WERI-Rb-1 (cell line): ENCODE data around the gene ITSN1.
A peak's percentile ranks its signal among the peaks of the same experiment; 100 is the strongest.

Source experiments
- DNase-seq: peaks from one replicate; pipeline ENCODE4 v3.0.0-alpha.2; 2020
- H3K27ac ChIP-seq: fragments of 250-450 bp; sonication (Bioruptor Pico); 2 replicates; pipeline ENCODE4 v1.5.1; 2020; ENCODE audit warnings: mild to moderate bottlenecking, moderate library complexity
- H3K27me3 ChIP-seq: fragments of 250-450 bp; sonication (Bioruptor Pico); 2 replicates; pipeline ENCODE4 v1.5.1; 2021; ENCODE audit warnings: mild to moderate bottlenecking, low read depth, moderate library complexity; ENCODE audit not compliant: insufficient read depth, severe bottlenecking
- H3K36me3 ChIP-seq: fragments of 250-450 bp; sonication (Bioruptor Pico); 2 replicates; pipeline ENCODE4 v1.5.1; 2020; ENCODE audit warnings: mild to moderate bottlenecking, moderate library complexity
- H3K4me3 ChIP-seq: 2 replicates; pipeline ENCODE4 v1.5.1; 2011; ENCODE audit warnings: low read depth, mild to moderate bottlenecking, control low read depth, low read length
- H3K9me3 ChIP-seq: fragments of 250-450 bp; sonication (Bioruptor Pico); 2 replicates; pipeline ENCODE4 v1.5.1; 2021; ENCODE audit warnings: mild to moderate bottlenecking, moderate library complexity; ENCODE audit not compliant: severe bottlenecking
- TF ChIP-seq, protein P1 (sequence below): IDR thresholded peaks from 2 replicates; pipeline ENCODE4 v1.5.1; 2011; ENCODE audit warnings: low read depth, mild to moderate bottlenecking, control low read depth, inconsistent platforms, low read length

ITSN1 gene

DNA sequence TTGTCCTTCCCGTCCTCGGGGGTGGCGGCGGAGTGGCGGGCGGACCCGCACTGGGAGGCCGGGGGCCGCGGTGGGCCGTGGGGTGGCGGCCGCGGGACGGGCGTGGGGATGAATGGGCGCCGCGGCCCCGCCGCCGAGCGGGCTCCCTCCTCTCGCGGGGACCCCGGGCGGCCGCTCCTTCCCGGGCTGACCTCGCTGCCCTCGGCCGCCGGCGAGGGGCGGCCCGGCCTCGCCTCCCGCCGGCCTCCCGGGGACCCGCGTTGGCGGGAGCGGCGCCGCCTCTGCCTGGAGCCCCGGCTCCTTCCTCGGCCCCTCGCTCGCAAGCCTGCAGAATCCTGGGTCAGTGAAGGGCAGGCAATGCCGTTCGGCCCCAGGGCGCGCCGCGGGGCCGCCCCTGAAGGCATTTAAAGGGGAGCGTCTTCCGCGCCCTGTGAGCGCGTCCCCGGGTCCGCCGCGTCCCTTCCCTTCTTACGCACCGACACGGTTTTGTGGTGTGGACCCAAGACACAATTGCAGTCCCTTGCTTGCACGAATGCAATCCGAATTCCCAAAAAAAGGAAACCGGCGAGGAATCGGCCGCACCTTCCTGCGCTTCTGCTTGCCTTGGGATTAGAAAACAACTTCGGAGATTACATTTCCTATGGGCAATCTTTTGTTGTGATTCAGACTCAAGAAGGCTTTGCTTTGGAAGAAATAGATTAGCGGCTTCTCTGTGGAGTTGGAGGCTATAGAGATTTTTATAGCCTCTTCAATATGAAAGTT lies 776 bp downstream of the ITSN1 start:
- H3K36me3 ChIP-seq: peaks cover 7% of the 10 kb centered on the region
- no peaks in the 10 kb centered on the region for H3K9me3 ChIP-seq
- no peaks in the 10 kb centered on the region for H3K27me3 ChIP-seq
- peak overlapping the region; percentile 83 for H3K27ac ChIP-seq
- H3K4me3 ChIP-seq: peak overlapping the region; percentile 96
- DNase-seq: peak; percentile 37
- TF ChIP-seq, protein P1, sequence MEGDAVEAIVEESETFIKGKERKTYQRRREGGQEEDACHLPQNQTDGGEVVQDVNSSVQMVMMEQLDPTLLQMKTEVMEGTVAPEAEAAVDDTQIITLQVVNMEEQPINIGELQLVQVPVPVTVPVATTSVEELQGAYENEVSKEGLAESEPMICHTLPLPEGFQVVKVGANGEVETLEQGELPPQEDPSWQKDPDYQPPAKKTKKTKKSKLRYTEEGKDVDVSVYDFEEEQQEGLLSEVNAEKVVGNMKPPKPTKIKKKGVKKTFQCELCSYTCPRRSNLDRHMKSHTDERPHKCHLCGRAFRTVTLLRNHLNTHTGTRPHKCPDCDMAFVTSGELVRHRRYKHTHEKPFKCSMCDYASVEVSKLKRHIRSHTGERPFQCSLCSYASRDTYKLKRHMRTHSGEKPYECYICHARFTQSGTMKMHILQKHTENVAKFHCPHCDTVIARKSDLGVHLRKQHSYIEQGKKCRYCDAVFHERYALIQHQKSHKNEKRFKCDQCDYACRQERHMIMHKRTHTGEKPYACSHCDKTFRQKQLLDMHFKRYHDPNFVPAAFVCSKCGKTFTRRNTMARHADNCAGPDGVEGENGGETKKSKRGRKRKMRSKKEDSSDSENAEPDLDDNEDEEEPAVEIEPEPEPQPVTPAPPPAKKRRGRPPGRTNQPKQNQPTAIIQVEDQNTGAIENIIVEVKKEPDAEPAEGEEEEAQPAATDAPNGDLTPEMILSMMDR: no peak

DNA sequence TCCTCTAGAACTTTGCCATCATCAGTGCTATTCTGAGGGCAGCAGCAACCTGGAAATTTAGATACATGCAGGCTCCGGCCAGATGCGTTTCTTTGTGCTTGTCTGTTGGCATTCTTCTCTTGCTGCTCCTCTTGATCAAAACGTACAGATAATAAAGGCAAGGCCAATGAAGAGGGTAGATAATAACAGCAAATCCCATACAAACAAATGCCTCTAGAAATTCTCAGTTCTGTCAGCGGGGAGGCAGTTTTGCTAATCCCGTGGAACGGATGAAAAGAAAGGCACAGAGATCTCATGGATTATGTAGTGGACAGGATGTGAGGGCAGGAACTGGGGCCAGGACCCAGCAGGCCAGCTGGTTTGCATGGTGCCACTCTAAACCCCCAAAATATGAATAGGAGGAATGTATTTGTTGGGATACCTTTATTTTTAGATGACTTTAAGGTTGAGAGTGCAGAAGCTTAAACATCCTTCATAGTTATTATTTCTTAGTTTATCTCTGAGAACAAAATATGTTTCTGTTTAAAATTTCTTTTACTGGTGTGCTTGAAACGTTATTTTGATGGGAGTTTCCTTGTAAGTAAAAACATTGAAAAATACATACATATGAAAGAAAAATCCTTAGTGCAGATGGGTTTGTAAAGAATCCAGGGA lies 1.5 kb downstream of the ITSN1 start:
- TF ChIP-seq, protein P1: no peak
- Histone ChIP-seq H3K36me3 (peaks cover 7% of the 10 kb centered on the region), H3K4me3 (peak overlapping the region; percentile 96), H3K9me3 (no peaks in the 10 kb centered on the region), H3K27me3 (no peaks in the 10 kb centered on the region), H3K27ac (peak overlapping the region; percentile 83)
- peak; percentile 57 for DNase-seq

DNA sequence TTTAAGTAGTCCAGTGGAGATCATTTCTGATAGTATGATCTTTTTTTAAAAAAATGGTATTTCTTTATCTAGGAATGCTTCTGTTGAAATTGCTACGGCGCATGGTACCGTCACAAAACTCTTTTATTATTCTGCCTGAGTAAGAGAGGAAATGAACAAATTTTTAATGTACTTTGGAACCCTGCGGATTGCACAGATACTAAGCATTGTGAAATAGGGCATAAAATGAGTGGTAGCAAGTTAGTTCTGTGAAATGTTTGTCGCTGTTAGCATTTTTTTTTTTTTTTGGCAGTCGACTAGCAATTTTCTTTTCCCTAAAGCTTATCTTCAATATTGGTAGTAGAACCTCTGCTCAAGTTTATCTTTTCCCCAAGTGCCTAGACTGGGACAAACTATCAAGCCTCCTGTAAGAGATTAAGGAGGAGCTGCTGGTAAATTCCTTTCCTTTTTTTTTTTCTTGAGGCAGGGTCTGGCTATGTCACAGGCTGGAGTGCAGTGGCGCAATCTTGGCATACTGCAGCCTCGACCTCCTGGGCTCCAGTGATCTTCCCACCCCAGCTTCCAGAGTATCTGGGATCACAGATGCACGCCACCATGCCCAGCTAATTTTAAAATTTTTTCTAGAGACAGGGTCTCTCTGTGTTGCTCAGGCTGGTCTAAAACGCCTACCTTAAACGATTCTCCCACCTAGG lies 2.2 kb downstream of the ITSN1 start:
- Histone ChIP-seq H3K9me3 (no peaks in the 10 kb centered on the region), H3K27ac (no peak overlapping the region), H3K4me3 (no peak overlapping the region), H3K27me3 (no peaks in the 10 kb centered on the region), H3K36me3 (peaks cover 4% of the 10 kb centered on the region)
- TF ChIP-seq, protein P1: no peak
- DNase-seq: no peak

DNA sequence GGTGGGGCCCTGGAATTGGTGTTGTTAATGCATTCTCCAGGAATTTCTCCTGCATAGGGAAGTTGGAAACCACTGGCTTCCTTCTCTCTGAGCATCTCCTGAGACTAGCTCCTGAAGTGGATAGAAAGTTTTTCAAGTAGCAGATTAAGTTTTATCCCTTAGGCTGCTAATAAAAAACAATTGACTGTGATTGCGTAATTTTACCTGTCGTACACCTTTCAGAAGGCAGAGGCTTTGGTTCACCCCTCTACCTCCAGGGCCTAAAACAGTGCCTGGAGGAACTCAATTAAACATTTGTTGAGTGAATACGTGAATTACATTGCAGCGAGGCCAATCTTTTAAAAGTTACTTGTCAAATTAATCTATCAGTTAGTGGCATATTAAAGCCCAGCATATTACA lies 3.4 kb downstream of the ITSN1 start:
- Histone ChIP-seq H3K27me3 (no peaks in the 10 kb centered on the region), H3K27ac (no peak overlapping the region), H3K36me3 (no peaks in the 10 kb centered on the region; the same call in 1 of the 2 replicates), H3K4me3 (no peak overlapping the region), H3K9me3 (no peaks in the 10 kb centered on the region)
- DNase-seq: no peak
- TF ChIP-seq, protein P1: no peak

DNA sequence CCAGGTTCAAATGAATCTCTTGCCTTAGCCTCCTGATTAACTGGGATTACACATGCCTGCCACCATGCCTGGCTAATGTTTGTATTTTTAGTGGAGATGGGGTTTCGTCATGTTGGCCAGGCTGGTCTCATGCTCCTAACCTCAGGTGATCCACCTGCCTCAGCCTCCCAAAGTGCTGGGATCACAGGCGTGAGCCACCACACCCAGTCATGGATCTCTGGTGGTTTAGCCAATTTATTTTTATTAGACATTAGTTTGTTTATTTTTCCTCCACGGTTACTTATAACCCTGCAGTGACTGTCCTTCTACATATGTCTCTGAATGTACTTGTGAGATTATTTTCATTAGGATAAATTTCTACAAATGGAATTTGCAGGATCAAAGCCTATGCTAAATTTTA lies 5.3 kb downstream of the ITSN1 start:
- Histone ChIP-seq H3K4me3 (no peak overlapping the region), H3K36me3 (no peaks in the 10 kb centered on the region; the same call in 1 of the 2 replicates), H3K27ac (no peak overlapping the region), H3K27me3 (no peaks in the 10 kb centered on the region), H3K9me3 (no peaks in the 10 kb centered on the region)
- DNase-seq: no peak
- TF ChIP-seq, protein P1: no peak
